Frontal cortex (tissue), 4 donors: ENCODE data around the gene SYNGR2. TPM values are rescaled to one million over a fixed set of nuclear protein-coding genes. Genes with fewer than 3 reads are reported as not detected.
"Not testable (repeated sequence)": the region's sequence is repeated elsewhere in the genome, so short reads cannot be mapped to it uniquely, and the experiment has no call there.

ENCODE experiments used
- DNase-seq, 2 donors: peaks; one replicate each; pipeline ENCODE4 v3.0.0; 2012; ENCODE audit warnings: low spot score in 2 of 2
- FAIRE-seq: peaks from 2 replicates; lab custom pipeline; 2012; peaks lifted over from hg19 to GRCh38; lab: Jason Lieb, UNC
- total RNA-seq: library from RNA; depleted of rRNA; stranded (reverse); fragments of >200 nt; gene quantifications from one replicate; pipeline ENCODE4 v1.2.3, GENCODE V29; 2014
- donor health status: control.
- donor health status: control.
- donor health status: control.

SYNGR2 gene
- total RNA-seq, 1 donor from 2014 or later, result 6.1 TPM

GRCh38 chr17:78129351-78130089, 38.9 kb upstream of the SYNGR2 start:
- no peak for FAIRE-seq

GRCh38 chr17:78130090-78130436, 38.3 kb upstream of the SYNGR2 start:
- FAIRE-seq (no peak), DNase-seq (no peak)

More at GRCh38 chr17:78129351-78130089, 38.9 kb upstream of the SYNGR2 start:
- DNase-seq, result no peak

- DNase-seq, result no peak
- no peak for FAIRE-seq
Observed at GRCh38 chr17:78130437-78131101, 37.8 kb upstream of the SYNGR2 start, which contains the start of gene TMC8. Gene TMC8, plus strand, starts transcription at chr17:78130771. Its CDS starts 818 bp downstream, at chr17:78131589.

GRCh38 chr17:78131172-78132083, 37.0 kb upstream of the SYNGR2 start:
- DNase-seq (peak in 1 of 2 donors; percentile 74), FAIRE-seq (no peak)

- DNase-seq, result peak in 1 of 2 donors; percentile 22
- no peak for FAIRE-seq
Observed at GRCh38 chr17:78132084-78132676, 36.2 kb upstream of the SYNGR2 start.

GRCh38 chr17:78132767-78133178, 35.6 kb upstream of the SYNGR2 start:
- FAIRE-seq (no peak), DNase-seq (no peak)

- DNase-seq (no peak), FAIRE-seq (no peak)
Observed at GRCh38 chr17:78133179-78133951, 35.0 kb upstream of the SYNGR2 start.

- DNase-seq, result no peak
- no peak for FAIRE-seq
Observed at GRCh38 chr17:78133971-78134898, 34.1 kb upstream of the SYNGR2 start.

- FAIRE-seq (no peak), DNase-seq (no peak)
Observed at GRCh38 chr17:78134899-78135385, 33.4 kb upstream of the SYNGR2 start.

- DNase-seq, result no peak
- no peak for FAIRE-seq
Observed at GRCh38 chr17:78135858-78136500, 32.4 kb upstream of the SYNGR2 start.

GRCh38 chr17:78137392-78138203, 30.8 kb upstream of the SYNGR2 start:
- FAIRE-seq, result no peak
- DNase-seq, result no peak

- no peak for DNase-seq
- no peak for FAIRE-seq
Observed at GRCh38 chr17:78138204-78139060, 29.9 kb upstream of the SYNGR2 start.

- FAIRE-seq, DNase-seq: not testable (repeated sequence)
Observed at GRCh38 chr17:78139861-78140168, 28.6 kb upstream of the SYNGR2 start.

GRCh38 chr17:78140169-78141051, 28.0 kb upstream of the SYNGR2 start:
- FAIRE-seq (no peak), DNase-seq (peak in 1 of 2 donors; percentile 61)
